ENCODE measurements around the gene TRIML1.

The TRIML1 gene

GRCh38 chr4:188139141-188139540 is at the start of gene TRIML1:
TSS of gene TRIML1 (plus strand) at chr4:188139441. CDS start at chr4:188139559, 118 bp downstream.
- DNase-seq (ENCODE audit: low read depth in 2 of 2) = no peak

- DNase-seq (ENCODE audit: low read depth in 2 of 2) = no peak
Observed at GRCh38 chr4:188092824-188093223, 46.4 kb upstream of the TRIML1 start.

GRCh38 chr4:188106454-188106853 is 32.8 kb upstream of the TRIML1 start:
- DNase-seq (ENCODE audit: low read depth in 2 of 2) = no peak

GRCh38 chr4:188107931-188108843 is 31.1 kb upstream of the TRIML1 start:
- DNase-seq (ENCODE audit: low read depth in 2 of 2) = no peak

- DNase-seq (ENCODE audit: low read depth in 2 of 2) = no peak
Observed at GRCh38 chr4:188109157-188109755, 30.0 kb upstream of the TRIML1 start, which contains the start of gene TRIML2. TSS of gene TRIML2 (minus strand) at chr4:188109603. CDS start at chr4:188105368, 4,235 bp downstream.

- DNase-seq (ENCODE audit: low read depth in 2 of 2) = no peak
Observed at GRCh38 chr4:188110036-188110435, 29.2 kb upstream of the TRIML1 start.

GRCh38 chr4:188110741-188111471 is 28.3 kb upstream of the TRIML1 start:
- DNase-seq (ENCODE audit: low read depth in 2 of 2) = no peak

GRCh38 chr4:188111955-188112354 is 27.3 kb upstream of the TRIML1 start:
- no peak for DNase-seq (ENCODE audit: low read depth in 2 of 2)

- no peak for DNase-seq (ENCODE audit: low read depth in 2 of 2)
Observed at GRCh38 chr4:188113156-188113555, 26.1 kb upstream of the TRIML1 start.

- DNase-seq (ENCODE audit: low read depth in 2 of 2) = no peak
Observed at GRCh38 chr4:188117631-188118324, 21.5 kb upstream of the TRIML1 start.

GRCh38 chr4:188121530-188121929 is 17.7 kb upstream of the TRIML1 start:
- no peak for DNase-seq (ENCODE audit: low read depth in 2 of 2)

- DNase-seq (ENCODE audit: low read depth in 2 of 2) = no peak
Observed at GRCh38 chr4:188127214-188127874, 11.9 kb upstream of the TRIML1 start.

GRCh38 chr4:188130355-188130754 is 8.9 kb upstream of the TRIML1 start:
- DNase-seq (ENCODE audit: low read depth in 2 of 2) = no peak

GRCh38 chr4:188132232-188132631 is 7.0 kb upstream of the TRIML1 start:
- no peak for DNase-seq (ENCODE audit: low read depth in 2 of 2)

- no peak for DNase-seq (ENCODE audit: low read depth in 2 of 2)
Observed at GRCh38 chr4:188138227-188138626, 1.0 kb upstream of the TRIML1 start.

- DNase-seq (ENCODE audit: low read depth in 2 of 2) = no peak
Observed at GRCh38 chr4:188139671-188140070, 430 bp downstream of the TRIML1 start.

GRCh38 chr4:188143731-188144130 is 4.5 kb downstream of the TRIML1 start:
- DNase-seq (ENCODE audit: low read depth in 2 of 2) = no peak

GRCh38 chr4:188145601-188146000 is 6.4 kb downstream of the TRIML1 start:
- DNase-seq (ENCODE audit: low read depth in 2 of 2) = no peak

GRCh38 chr4:188146618-188147017 is 7.4 kb downstream of the TRIML1 start:
- no peak for DNase-seq (ENCODE audit: low read depth in 2 of 2)

GRCh38 chr4:188147176-188147575 is 7.9 kb downstream of the TRIML1 start:
- DNase-seq (ENCODE audit: low read depth in 2 of 2) = no peak

- DNase-seq (ENCODE audit: low read depth in 2 of 2) = no peak
Observed at GRCh38 chr4:188147776-188148175, 8.5 kb downstream of the TRIML1 start.

Data from stimulated activated CD4-positive, alpha-beta T cell treated with anti-CD3 and anti-CD28 coated beads, Interleukin-4, amount 100 ng/mL, for 48 hours (primary cell).